Naive thymus-derived CD8-positive, alpha-beta T cell (primary cell): ENCODE results near the gene ALCAM. TPM values are rescaled to one million over a fixed set of nuclear protein-coding genes. Genes with fewer than 3 reads are reported as not detected.
A peak's percentile ranks its signal among the peaks of the same experiment; 100 is the strongest.

Experiments used
- ATAC-seq, 2 donors: fragments of 150-1000 bp; cut with Tn5 transposase in 1 of 2; sonication (Bioruptor Pico), chemical (Tn5 transposase) in 1 of 2; 1 replicate in 1 of 2; 2 replicates in 1 of 2; pipeline ENCODE4 v1.10.0; 2021; ENCODE audit warnings: mild to moderate bottlenecking in 2 of 2, moderate library complexity in 2 of 2
- POLR2A ChIA-PET: fragments of 350-600 bp; sonication (Branson Sonifier 250); formaldehyde crosslinking; loops from one replicate; lab custom pipeline; 2021; ENCODE audit warnings: antibody characterized with exemption; lab: Charles Lee
- DNase-seq, 10 donors: peaks; one replicate each; pipeline versions ENCODE4 v3.0.0 to v3.0.0-alpha.2; 2020 to 2022
- H3K27ac Mint-ChIP-seq, 10 donors: one replicate each; pipeline ENCODE4 v1.8.0; 2020 to 2022; ENCODE audit warnings: mild to moderate bottlenecking in 10 of 10, mixed read lengths in 10 of 10, moderate library complexity in 4 of 10, inconsistent platforms in 1 of 10
- H3K27me3 Mint-ChIP-seq, 5 donors: one replicate each; pipeline ENCODE4 v1.8.0; 2021 to 2022; ENCODE audit warnings: mixed read lengths in 5 of 5
- H3K36me3 Mint-ChIP-seq, 3 donors: one replicate each; pipeline ENCODE4 v1.8.0; 2020 to 2022; ENCODE audit warnings: mixed read lengths in 3 of 3, mild to moderate bottlenecking in 2 of 3, inconsistent platforms in 1 of 3
- H3K4me1 Mint-ChIP-seq, 4 donors: one replicate each; pipeline ENCODE4 v1.8.0; 2021 to 2022; ENCODE audit warnings: mixed read lengths in 4 of 4
- H3K4me3 Mint-ChIP-seq, 10 donors: one replicate each; pipeline ENCODE4 v1.8.0; 2020 to 2022; ENCODE audit warnings: mild to moderate bottlenecking in 10 of 10, mixed read lengths in 10 of 10, moderate library complexity in 6 of 10, inconsistent platforms in 1 of 10
- H3K9me3 Mint-ChIP-seq, 9 donors: one replicate each; pipeline ENCODE4 v1.8.0; 2020 to 2022; ENCODE audit warnings: mixed read lengths in 9 of 9, mild to moderate bottlenecking in 3 of 9, inconsistent platforms in 1 of 9, moderate library complexity in 1 of 9
- polyA plus RNA-seq, 3 donors: library from polyadenylated mRNA; unstranded; fragments of 300-500 nt; fragmentation: Illumina TruSeq; gene quantifications; one replicate each; pipeline ENCODE4 v1.2.3, GENCODE V29; 2021
- total RNA-seq, 8 experiments: library from RNA in 2 of 8; stranded (reverse) in 2 of 8; gene quantifications; one replicate each; pipeline ENCODE4 v1.2.3 and lab custom pipeline; 2021 to 2026

Gene ALCAM
- total and polyA plus RNA-seq, 5 experiments from 2014 or later: 0.41 to 3.1 (median 1.8) TPM

GRCh38 chr3:105347625-105348302 is 18.9 kb upstream of the ALCAM start:
- Mint-ChIP-seq H3K4me1 (no peaks in the 10 kb centered on the region), H3K9me3 (no peaks in the 10 kb centered on the region), H3K36me3 (no peaks in the 10 kb centered on the region), H3K27me3 (peaks cover 12 to 24% (median 18%) of the 10 kb centered on the region in 5 donors), H3K27ac (no peak overlapping the region), H3K4me3 (no peak overlapping the region)
- no peak for DNase-seq
- POLR2A ChIA-PET: no interaction called here
- ATAC-seq: no peak

GRCh38 chr3:105348307-105348706 is 18.4 kb upstream of the ALCAM start:
- POLR2A ChIA-PET: no interaction called here
- no peaks in the 10 kb centered on the region for H3K9me3 Mint-ChIP-seq
- no peak for DNase-seq
- no peak overlapping the region for H3K4me3 Mint-ChIP-seq
- H3K27ac Mint-ChIP-seq: no peak overlapping the region
- H3K36me3 Mint-ChIP-seq: no peaks in the 10 kb centered on the region
- H3K27me3 Mint-ChIP-seq: peaks cover 15 to 27% (median 24%) of the 10 kb centered on the region in 5 donors
- no peak for ATAC-seq
- no peaks in the 10 kb centered on the region for H3K4me1 Mint-ChIP-seq

- H3K9me3 Mint-ChIP-seq: no peaks in the 10 kb centered on the region
- no peak overlapping the region for H3K27ac Mint-ChIP-seq
- ATAC-seq (no peak), DNase-seq (no peak)
- no peak overlapping the region for H3K4me3 Mint-ChIP-seq
- POLR2A ChIA-PET: no interaction called here
- H3K36me3 Mint-ChIP-seq: peaks cover 0 to 2% (median 0%) of the 10 kb centered on the region in 3 donors
- peaks cover 3 to 11% (median 9%) of the 10 kb centered on the region in 4 donors for H3K4me1 Mint-ChIP-seq
- peaks cover 24 to 39% (median 37%) of the 10 kb centered on the region in 5 donors for H3K27me3 Mint-ChIP-seq
Measured at GRCh38 chr3:105349684-105350387, 16.9 kb upstream of the ALCAM start.

GRCh38 chr3:105351821-105352220 is 14.9 kb upstream of the ALCAM start:
- Mint-ChIP-seq H3K9me3 (no peaks in the 10 kb centered on the region), H3K36me3 (peaks cover 0 to 2% (median 0%) of the 10 kb centered on the region in 3 donors), H3K4me1 (peaks cover 3 to 19% (median 9%) of the 10 kb centered on the region in 4 donors), H3K27ac (no peak overlapping the region), H3K27me3 (peaks cover 31 to 50% (median 37%) of the 10 kb centered on the region in 5 donors), H3K4me3 (no peak overlapping the region)
- ATAC-seq (no peak), DNase-seq (no peak)
- POLR2A ChIA-PET: no interaction called here

GRCh38 chr3:105352976-105353375 is 13.7 kb upstream of the ALCAM start:
- Mint-ChIP-seq H3K27me3 (peaks cover 35 to 52% (median 39%) of the 10 kb centered on the region in 5 donors), H3K36me3 (peaks cover 0 to 2% (median 0%) of the 10 kb centered on the region in 3 donors)

GRCh38 chr3:105353485-105354161 is 13.1 kb upstream of the ALCAM start:
- peaks cover 0 to 2% (median 0%) of the 10 kb centered on the region in 3 donors for H3K36me3 Mint-ChIP-seq
- peaks cover 3 to 19% (median 9%) of the 10 kb centered on the region in 4 donors for H3K4me1 Mint-ChIP-seq
- H3K27me3 Mint-ChIP-seq: peaks cover 35 to 52% (median 39%) of the 10 kb centered on the region in 5 donors
- POLR2A ChIA-PET: no interaction called here
- H3K4me3 Mint-ChIP-seq: peak overlapping the region in 7 of 10 donors; percentile 13 to 51 (median 44)
- ATAC-seq (no peak), DNase-seq (no peak)
- no peaks in the 10 kb centered on the region for H3K9me3 Mint-ChIP-seq
- H3K27ac Mint-ChIP-seq: no peak overlapping the region

More at GRCh38 chr3:105352976-105353375, 13.7 kb upstream of the ALCAM start:
- POLR2A ChIA-PET: no interaction called here
- H3K9me3 Mint-ChIP-seq: no peaks in the 10 kb centered on the region
- H3K27ac Mint-ChIP-seq: no peak overlapping the region
- DNase-seq (no peak), ATAC-seq (no peak)
- H3K4me1 Mint-ChIP-seq: peaks cover 3 to 19% (median 9%) of the 10 kb centered on the region in 4 donors
- no peak overlapping the region for H3K4me3 Mint-ChIP-seq

GRCh38 chr3:105354429-105354828 is 12.3 kb upstream of the ALCAM start:
- H3K27ac Mint-ChIP-seq: peak overlapping the region in 1 of 10 donors; percentile 53

GRCh38 chr3:105355408-105356061 is 11.2 kb upstream of the ALCAM start:
- no peak overlapping the region for H3K27ac Mint-ChIP-seq
- peaks cover 35 to 51% (median 40%) of the 10 kb centered on the region in 5 donors for H3K27me3 Mint-ChIP-seq
- ATAC-seq: peak in 1 of 2 donors; percentile 32
- no peaks in the 10 kb centered on the region for H3K9me3 Mint-ChIP-seq
- no peak for DNase-seq
- no peak overlapping the region for H3K4me3 Mint-ChIP-seq
- H3K4me1 Mint-ChIP-seq: peaks cover 3 to 19% (median 9%) of the 10 kb centered on the region in 4 donors
- H3K36me3 Mint-ChIP-seq: peaks cover 0 to 2% (median 0%) of the 10 kb centered on the region in 3 donors
- POLR2A ChIA-PET: no interaction called here

More at GRCh38 chr3:105354429-105354828, 12.3 kb upstream of the ALCAM start:
- ATAC-seq (no peak), DNase-seq (no peak)
- Mint-ChIP-seq H3K4me3 (peak overlapping the region in 6 of 10 donors; percentile 35 to 51 (median 45)), H3K36me3 (peaks cover 0 to 2% (median 0%) of the 10 kb centered on the region in 3 donors), H3K27me3 (peaks cover 35 to 56% (median 40%) of the 10 kb centered on the region in 5 donors), H3K4me1 (peaks cover 3 to 19% (median 9%) of the 10 kb centered on the region in 4 donors), H3K9me3 (no peaks in the 10 kb centered on the region)
- POLR2A ChIA-PET: no interaction called here

GRCh38 chr3:105356396-105356795 is 10.3 kb upstream of the ALCAM start:
- Mint-ChIP-seq H3K36me3 (peaks cover 0 to 2% (median 0%) of the 10 kb centered on the region in 3 donors), H3K27ac (no peak overlapping the region), H3K4me3 (no peak overlapping the region), H3K4me1 (peaks cover 3 to 19% (median 9%) of the 10 kb centered on the region in 4 donors), H3K27me3 (peaks cover 31 to 47% (median 37%) of the 10 kb centered on the region in 5 donors), H3K9me3 (no peaks in the 10 kb centered on the region)
- ATAC-seq: no peak
- no peak for DNase-seq
- POLR2A ChIA-PET: no interaction called here

GRCh38 chr3:105356988-105357387 is 9.7 kb upstream of the ALCAM start:
- POLR2A ChIA-PET: no interaction called here
- H3K27me3 Mint-ChIP-seq: peaks cover 31 to 46% (median 34%) of the 10 kb centered on the region in 5 donors

GRCh38 chr3:105359098-105359762 is 7.5 kb upstream of the ALCAM start:
- Mint-ChIP-seq H3K36me3 (peaks cover 0 to 2% (median 0%) of the 10 kb centered on the region in 3 donors), H3K27ac (no peak overlapping the region), H3K4me1 (peaks cover 2 to 11% (median 2%) of the 10 kb centered on the region in 4 donors), H3K9me3 (no peaks in the 10 kb centered on the region), H3K27me3 (peaks cover 16 to 32% (median 24%) of the 10 kb centered on the region in 5 donors), H3K4me3 (no peak overlapping the region)
- POLR2A ChIA-PET: no interaction called here
- ATAC-seq: no peak
- DNase-seq: no peak

More at GRCh38 chr3:105356988-105357387, 9.7 kb upstream of the ALCAM start:
- Mint-ChIP-seq H3K4me3 (no peak overlapping the region), H3K4me1 (peaks cover 3 to 19% (median 9%) of the 10 kb centered on the region in 4 donors), H3K36me3 (peaks cover 0 to 2% (median 0%) of the 10 kb centered on the region in 3 donors), H3K9me3 (no peaks in the 10 kb centered on the region), H3K27ac (no peak overlapping the region)
- DNase-seq (no peak), ATAC-seq (no peak)

GRCh38 chr3:105360003-105360402 is 6.7 kb upstream of the ALCAM start:
- Mint-ChIP-seq H3K27me3 (peaks cover 8 to 29% (median 18%) of the 10 kb centered on the region in 5 donors), H3K27ac (no peak overlapping the region)

More at GRCh38 chr3:105360003-105360402, 6.7 kb upstream of the ALCAM start:
- Mint-ChIP-seq H3K36me3 (no peaks in the 10 kb centered on the region), H3K4me3 (no peak overlapping the region), H3K9me3 (no peaks in the 10 kb centered on the region), H3K4me1 (peaks cover 0 to 8% (median under 1%) of the 10 kb centered on the region in 4 donors)
- DNase-seq: no peak
- POLR2A ChIA-PET: no interaction called here
- ATAC-seq: no peak
